ENCODE data around the gene RREB1. TPM values are rescaled to one million over a fixed set of nuclear protein-coding genes. Genes with fewer than 3 reads are reported as not detected.

RREB1 gene
- total RNA-seq, 1 donor from 2014 or later, result 29.3 TPM

- no peaks in the 10 kb centered on the region for H3K27me3 ChIP-seq (ENCODE audit: control insufficient read depth, insufficient read depth, low read length)
- no peaks in the 10 kb centered on the region for H3K36me3 ChIP-seq (ENCODE audit: control insufficient read depth, insufficient read depth, low read length)
- no peak overlapping the region for H3K4me3 ChIP-seq (ENCODE audit: low read depth, low read length)
- DNase-seq (ENCODE audit: low read depth), result no peak
- no peak for TF ChIP-seq CTCF (IDR thresholded peaks at IDR 0.05; ENCODE audit: insufficient read depth, low read length, poor library complexity, severe bottlenecking)
These were observed 135.0 kb downstream of the RREB1 start for GRCh38 chr6:7242835-7243178.

DNA sequence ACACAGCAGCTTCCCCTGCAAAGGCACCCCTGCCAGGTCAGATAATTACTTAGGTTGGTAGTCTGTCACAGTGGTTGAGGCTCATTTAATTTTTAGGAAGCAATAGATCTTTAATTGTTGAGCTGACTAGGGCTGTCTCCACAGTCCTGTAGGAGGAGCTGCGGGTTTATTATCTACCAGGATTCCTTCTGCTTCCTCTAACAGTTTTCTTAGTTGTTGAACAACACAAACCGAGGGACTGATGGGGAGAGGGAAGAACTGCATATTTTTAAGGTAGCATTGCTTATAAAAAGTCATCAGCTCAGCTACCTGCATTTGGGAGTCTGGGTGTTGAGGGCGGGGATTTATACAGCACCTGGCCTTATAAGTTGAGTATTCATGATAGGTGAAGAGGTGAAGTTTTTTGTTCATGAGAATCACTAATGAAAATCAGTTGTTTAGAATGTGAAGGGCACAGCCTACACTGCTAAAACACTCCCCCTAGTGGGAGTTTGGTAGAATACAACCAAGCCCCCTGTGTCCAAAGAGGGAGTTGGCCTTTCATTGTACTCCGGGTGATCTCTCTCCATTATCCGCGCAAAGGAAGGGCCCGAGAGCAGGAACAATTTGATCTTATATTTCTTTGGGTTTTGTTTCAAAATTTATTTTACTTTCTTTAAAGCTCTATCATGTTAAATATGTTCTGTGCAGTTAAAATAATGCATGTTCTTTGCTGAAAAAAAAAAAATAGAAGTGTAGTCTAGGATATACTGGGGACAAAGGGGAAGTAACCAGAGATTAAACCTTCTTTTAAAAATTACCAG is 135.6 kb downstream of the RREB1 start:
- peak; percentile 83 for TF ChIP-seq CTCF (IDR thresholded peaks at IDR 0.05; ENCODE audit: insufficient read depth, low read length, poor library complexity, severe bottlenecking)
- no peaks in the 10 kb centered on the region for H3K36me3 ChIP-seq (ENCODE audit: control insufficient read depth, insufficient read depth, low read length)
- no peak for DNase-seq (ENCODE audit: low read depth)

GRCh38 chr6:7245668-7246393 is 138.1 kb downstream of the RREB1 start:
- H3K36me3 ChIP-seq (ENCODE audit: control insufficient read depth, insufficient read depth, low read length), result peaks cover 3% of the 10 kb centered on the region
- no peak for TF ChIP-seq CTCF (IDR thresholded peaks at IDR 0.05; ENCODE audit: insufficient read depth, low read length, poor library complexity, severe bottlenecking)
- no peaks in the 10 kb centered on the region for H3K27me3 ChIP-seq (ENCODE audit: control insufficient read depth, insufficient read depth, low read length)
- no peak overlapping the region for H3K4me3 ChIP-seq (ENCODE audit: low read depth, low read length)
- no peak for DNase-seq (ENCODE audit: low read depth)

More for the DNA sequence above, 135.6 kb downstream of the RREB1 start:
- H3K4me3 ChIP-seq (ENCODE audit: low read depth, low read length), result no peak overlapping the region
- H3K27me3 ChIP-seq (ENCODE audit: control insufficient read depth, insufficient read depth, low read length), result no peaks in the 10 kb centered on the region

- Histone ChIP-seq H3K36me3 (ENCODE audit: control insufficient read depth, insufficient read depth, low read length) (peaks cover 3% of the 10 kb centered on the region), H3K27me3 (ENCODE audit: control insufficient read depth, insufficient read depth, low read length) (no peaks in the 10 kb centered on the region), H3K4me3 (ENCODE audit: low read depth, low read length) (no peak overlapping the region)
- no peak for DNase-seq (ENCODE audit: low read depth)
- no peak for TF ChIP-seq CTCF (IDR thresholded peaks at IDR 0.05; ENCODE audit: insufficient read depth, low read length, poor library complexity, severe bottlenecking)
These were observed 138.8 kb downstream of the RREB1 start for GRCh38 chr6:7246401-7247178.

GRCh38 chr6:7247179-7247456 is 139.4 kb downstream of the RREB1 start:
- Histone ChIP-seq H3K27me3 (ENCODE audit: control insufficient read depth, insufficient read depth, low read length) (no peaks in the 10 kb centered on the region), H3K36me3 (ENCODE audit: control insufficient read depth, insufficient read depth, low read length) (peaks cover 3% of the 10 kb centered on the region), H3K4me3 (ENCODE audit: low read depth, low read length) (no peak overlapping the region)
- TF ChIP-seq CTCF (IDR thresholded peaks at IDR 0.05; ENCODE audit: insufficient read depth, low read length, poor library complexity, severe bottlenecking), result no peak
- DNase-seq (ENCODE audit: low read depth), result no peak
